Measurements from ENCODE around the gene SCIMP.

GRCh38 chr17:5248821-5249479 lies 14.3 kb upstream of the SCIMP start:
- TF ChIP-seq CTCF (IDR thresholded peaks at IDR 0.05) (no peak), EZH2 (IDR thresholded peaks at IDR 0.05; ENCODE audit: borderline replicate concordance, insufficient read depth, low read depth, low read length, poor library complexity, severe bottlenecking) (no peak)
